AG04450 (cell line): ENCODE results near the gene ISLR. TPM values are rescaled to one million over a fixed set of nuclear protein-coding genes. Genes with fewer than 3 reads are reported as not detected.

Experiments used
- CTCF ChIA-PET: fragments of 300-600, 350-600 bp; formaldehyde crosslinking; extraction: SDS; loops from one replicate; lab custom pipeline; 2022; ENCODE audit warnings: antibody characterized with exemption, inconsistent platforms; lab: Charles Lee
- POLR2A ChIA-PET: fragments of 350-600 bp; formaldehyde crosslinking; extraction: SDS; loops from one replicate; lab custom pipeline; 2021; ENCODE audit warnings: antibody characterized with exemption, inconsistent platforms; lab: Yijun Ruan, JAX
- DNase-seq: peaks from one replicate; pipeline ENCODE4 v3.0.0-alpha.2; 2011; ENCODE audit warnings: low read depth, low spot score
- H3K27ac ChIP-seq: one replicate; pipeline ENCODE4 v1.5.1; 2012; ENCODE audit warnings: low read depth, low read length, control low read depth
- H3K27me3 ChIP-seq: one replicate; pipeline ENCODE4 v1.6.0; 2012; ENCODE audit warnings: low read length; ENCODE audit not compliant: control insufficient read depth, insufficient read depth
- H3K4me3 ChIP-seq: 2 replicates; pipeline ENCODE4 v1.5.1; 2011; ENCODE audit warnings: mild to moderate bottlenecking, low read depth, low read length, control low read depth
- H3K9me3 ChIP-seq: 2 replicates; pipeline ENCODE4 v1.5.1; 2012; ENCODE audit warnings: low read length; ENCODE audit not compliant: control insufficient read depth, insufficient read depth
- polyA plus RNA-seq: library from polyadenylated mRNA; depleted of rRNA; stranded (reverse); fragments of >200 nt; gene quantifications from 2 replicates; pipeline ENCODE4 v1.2.3, GENCODE V29; 2011
- TF ChIP-seq, protein P1 (sequence below): IDR thresholded peaks from 2 replicates; pipeline ENCODE4 v1.5.1; 2011; ENCODE audit warnings: low read depth, low read length, control low read depth, inconsistent platforms

The ISLR gene
- polyA plus RNA-seq, 1 experiment, result 2.3 TPM

- H3K9me3 ChIP-seq, result no peaks in the 10 kb centered on the region
- TF ChIP-seq, protein P1, sequence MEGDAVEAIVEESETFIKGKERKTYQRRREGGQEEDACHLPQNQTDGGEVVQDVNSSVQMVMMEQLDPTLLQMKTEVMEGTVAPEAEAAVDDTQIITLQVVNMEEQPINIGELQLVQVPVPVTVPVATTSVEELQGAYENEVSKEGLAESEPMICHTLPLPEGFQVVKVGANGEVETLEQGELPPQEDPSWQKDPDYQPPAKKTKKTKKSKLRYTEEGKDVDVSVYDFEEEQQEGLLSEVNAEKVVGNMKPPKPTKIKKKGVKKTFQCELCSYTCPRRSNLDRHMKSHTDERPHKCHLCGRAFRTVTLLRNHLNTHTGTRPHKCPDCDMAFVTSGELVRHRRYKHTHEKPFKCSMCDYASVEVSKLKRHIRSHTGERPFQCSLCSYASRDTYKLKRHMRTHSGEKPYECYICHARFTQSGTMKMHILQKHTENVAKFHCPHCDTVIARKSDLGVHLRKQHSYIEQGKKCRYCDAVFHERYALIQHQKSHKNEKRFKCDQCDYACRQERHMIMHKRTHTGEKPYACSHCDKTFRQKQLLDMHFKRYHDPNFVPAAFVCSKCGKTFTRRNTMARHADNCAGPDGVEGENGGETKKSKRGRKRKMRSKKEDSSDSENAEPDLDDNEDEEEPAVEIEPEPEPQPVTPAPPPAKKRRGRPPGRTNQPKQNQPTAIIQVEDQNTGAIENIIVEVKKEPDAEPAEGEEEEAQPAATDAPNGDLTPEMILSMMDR, result no peak
- ChIA-PET POLR2A (no interaction called here), CTCF (interaction anchor here (0.5 to 1.6 kb wide), 2 partner anchors 99 to 142 kb away, joined by 5 to 8 read pairs; no protein-coding TSS in a partner anchor)
- H3K4me3 ChIP-seq, result no peak overlapping the region
- DNase-seq, result no peak
- no peak overlapping the region for H3K27ac ChIP-seq
- H3K27me3 ChIP-seq, result peaks cover 8% of the 10 kb centered on the region
Measured at GRCh38 chr15:74165461-74165860, 8.0 kb upstream of the ISLR start.

DNA sequence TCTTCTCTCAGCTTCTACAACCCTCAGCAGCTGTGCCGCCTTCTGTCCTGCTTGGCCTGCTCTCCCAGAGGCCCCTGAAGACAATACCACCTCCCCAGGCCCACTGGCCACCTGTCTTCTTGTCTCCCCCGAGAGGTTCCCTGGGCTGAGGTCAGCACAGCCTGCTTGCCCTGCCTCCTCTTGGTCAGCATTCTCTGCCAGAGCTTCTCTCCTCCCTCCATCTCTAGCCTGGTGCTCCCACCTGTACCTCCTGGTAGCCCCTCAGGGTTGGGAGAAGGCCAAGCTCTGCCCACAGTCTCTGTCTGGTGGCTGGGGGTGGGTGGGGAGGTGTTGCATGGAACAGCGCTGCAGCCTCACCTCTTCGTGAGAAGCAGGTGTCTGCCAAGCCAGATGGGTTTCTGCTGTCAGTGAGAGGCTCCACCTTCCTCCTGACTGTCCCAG, 5.6 kb upstream of the ISLR start:
- POLR2A ChIA-PET, result no interaction called here
- DNase-seq, result no peak
- CTCF ChIA-PET, result interaction anchor here (0.6 kb wide), 1 partner anchor 24 kb away, joined by 3 read pairs; no protein-coding TSS in a partner anchor
- no peak overlapping the region for H3K27ac ChIP-seq
- no peak overlapping the region for H3K4me3 ChIP-seq
- H3K27me3 ChIP-seq, result peaks cover 8% of the 10 kb centered on the region
- TF ChIP-seq, protein P1, result no peak
- no peaks in the 10 kb centered on the region for H3K9me3 ChIP-seq

DNA sequence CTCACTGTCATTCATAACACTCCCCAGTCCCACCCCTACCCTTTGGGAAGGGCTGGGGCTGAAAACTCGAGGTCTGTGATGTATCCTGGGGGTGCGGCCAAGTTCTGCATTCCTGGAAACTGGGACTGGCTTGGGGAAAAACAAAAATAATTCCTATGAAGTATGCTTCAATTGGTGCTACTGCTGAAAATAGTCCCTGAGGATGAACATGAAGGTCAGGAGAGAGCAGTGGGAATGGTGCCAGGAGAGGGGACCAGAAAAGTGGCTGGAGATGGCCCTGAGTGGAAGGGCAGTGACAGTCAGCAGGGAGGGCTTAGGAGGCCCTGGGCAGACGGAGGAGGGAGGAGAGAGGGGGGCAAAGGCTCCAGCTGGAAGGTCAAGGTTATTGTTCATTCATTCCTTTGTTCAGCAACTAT, 4.8 kb upstream of the ISLR start:
- Histone ChIP-seq H3K9me3 (no peaks in the 10 kb centered on the region), H3K27me3 (peaks cover 8% of the 10 kb centered on the region), H3K27ac (no peak overlapping the region), H3K4me3 (no peak overlapping the region)
- POLR2A ChIA-PET, result no interaction called here
- CTCF ChIA-PET, result no interaction called here
- TF ChIP-seq, protein P1, result no peak
- DNase-seq, result no peak

DNA sequence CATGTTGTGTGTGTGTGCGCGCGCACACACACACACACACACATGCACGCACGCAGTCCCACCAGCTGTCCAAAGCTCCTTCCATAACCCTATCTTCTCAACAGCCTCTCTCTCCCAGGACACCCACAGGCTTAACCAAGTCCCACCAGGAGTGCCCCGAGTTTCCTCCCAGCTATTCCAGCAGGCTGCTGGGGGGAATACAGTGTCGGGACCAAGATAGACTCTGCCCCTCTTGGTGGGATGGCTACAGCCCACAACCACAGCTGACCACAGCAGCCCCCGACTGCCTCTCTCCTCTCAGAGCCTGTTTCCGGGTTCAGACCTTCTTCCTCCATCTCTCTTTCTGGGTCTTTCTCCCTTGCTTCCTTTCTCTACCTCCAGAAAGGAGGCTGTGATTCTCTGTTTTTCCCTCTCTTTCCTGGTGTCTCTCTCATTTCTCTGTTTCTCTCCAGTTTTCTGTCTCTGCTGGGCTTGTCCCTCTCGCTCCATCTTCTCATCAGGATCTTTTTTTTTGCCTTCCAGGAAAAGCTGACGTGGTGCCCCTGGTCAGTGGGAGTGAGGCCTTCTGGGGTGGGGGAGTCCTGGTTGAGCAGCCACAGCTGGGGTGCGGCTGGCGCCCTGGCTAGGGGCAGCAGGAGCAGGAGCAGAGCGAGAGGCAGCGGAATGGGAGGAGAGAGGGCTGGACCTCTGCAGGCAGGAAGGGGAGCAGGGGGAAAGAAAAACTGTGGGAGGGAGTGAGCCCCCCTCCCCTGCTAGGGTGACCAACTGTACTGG, 3.3 kb upstream of the ISLR start:
- Histone ChIP-seq H3K9me3 (no peaks in the 10 kb centered on the region; the same call in 1 of the 2 replicates), H3K27me3 (peaks cover 8% of the 10 kb centered on the region), H3K27ac (no peak overlapping the region), H3K4me3 (no peak overlapping the region)
- no peak for DNase-seq
- POLR2A ChIA-PET, result no interaction called here
- CTCF ChIA-PET, result interaction anchor here (0.5 to 0.6 kb wide), 2 partner anchors 40 to 42 kb away, joined by 3 to 7 read pairs; partner anchors contain the start of gene ISLR2
- TF ChIP-seq, protein P1, result no peak

DNA sequence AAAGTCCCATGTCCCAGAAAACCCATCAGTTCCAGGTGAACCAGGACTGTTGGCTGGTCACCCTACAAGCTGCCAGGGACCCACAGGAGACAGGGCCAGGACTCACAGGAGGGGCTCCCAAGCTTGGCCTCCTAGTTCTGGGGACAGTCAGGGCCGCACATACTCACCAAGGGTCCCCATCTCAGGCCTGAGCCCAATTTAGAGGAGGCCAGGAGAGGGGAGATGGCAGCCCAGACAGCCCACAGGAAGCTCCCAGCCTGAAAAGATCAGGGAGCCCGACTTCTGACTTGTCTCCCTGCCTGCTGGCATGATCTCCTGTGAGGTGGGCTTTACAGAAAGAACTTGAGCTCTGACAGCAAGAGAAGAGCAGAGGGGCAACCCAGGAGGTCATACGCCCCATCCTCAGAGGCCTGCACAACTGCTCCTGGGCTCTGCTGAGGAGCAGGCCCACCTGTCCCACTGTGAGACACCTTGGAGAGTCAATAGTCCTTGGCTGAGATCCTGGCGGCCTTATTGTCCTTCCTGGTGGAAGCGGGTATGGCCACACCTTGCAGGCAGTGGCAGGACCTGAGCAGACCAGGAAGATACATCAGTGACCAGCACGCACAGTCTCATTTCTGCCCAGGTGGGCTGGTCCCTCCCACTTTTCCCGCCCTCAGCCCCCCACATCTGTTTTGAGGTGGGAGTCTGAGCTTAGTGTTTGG, 2.5 kb upstream of the ISLR start:
- no peak for DNase-seq
- Histone ChIP-seq H3K9me3 (no peaks in the 10 kb centered on the region; the same call in 1 of the 2 replicates), H3K27ac (no peak overlapping the region), H3K27me3 (peaks cover 8% of the 10 kb centered on the region), H3K4me3 (no peak overlapping the region)
- ChIA-PET POLR2A (no interaction called here), CTCF (no interaction called here)
- TF ChIP-seq, protein P1, result no peak
